Panc1 (cell line): ENCODE measurements around the gene IDUA.

Experiments used
- POLR2AphosphoS5 ChIP-seq: IDR thresholded peaks from 2 replicates; pipeline ENCODE4 v1.6.1; 2012; ENCODE audit warnings: mild to moderate bottlenecking, low read depth, low read length, moderate library complexity
- TCF7L2 ChIP-seq: IDR thresholded peaks from 2 replicates; pipeline ENCODE4 v1.6.1; 2011; ENCODE audit warnings: mild to moderate bottlenecking, low read depth, low read length, inconsistent platforms
- TF ChIP-seq, protein P1 (sequence below): fragments of 450-650 bp; IDR thresholded peaks from 2 replicates; pipeline ENCODE4 v1.5.1; 2017; ENCODE audit warnings: mild to moderate bottlenecking

DNA sequence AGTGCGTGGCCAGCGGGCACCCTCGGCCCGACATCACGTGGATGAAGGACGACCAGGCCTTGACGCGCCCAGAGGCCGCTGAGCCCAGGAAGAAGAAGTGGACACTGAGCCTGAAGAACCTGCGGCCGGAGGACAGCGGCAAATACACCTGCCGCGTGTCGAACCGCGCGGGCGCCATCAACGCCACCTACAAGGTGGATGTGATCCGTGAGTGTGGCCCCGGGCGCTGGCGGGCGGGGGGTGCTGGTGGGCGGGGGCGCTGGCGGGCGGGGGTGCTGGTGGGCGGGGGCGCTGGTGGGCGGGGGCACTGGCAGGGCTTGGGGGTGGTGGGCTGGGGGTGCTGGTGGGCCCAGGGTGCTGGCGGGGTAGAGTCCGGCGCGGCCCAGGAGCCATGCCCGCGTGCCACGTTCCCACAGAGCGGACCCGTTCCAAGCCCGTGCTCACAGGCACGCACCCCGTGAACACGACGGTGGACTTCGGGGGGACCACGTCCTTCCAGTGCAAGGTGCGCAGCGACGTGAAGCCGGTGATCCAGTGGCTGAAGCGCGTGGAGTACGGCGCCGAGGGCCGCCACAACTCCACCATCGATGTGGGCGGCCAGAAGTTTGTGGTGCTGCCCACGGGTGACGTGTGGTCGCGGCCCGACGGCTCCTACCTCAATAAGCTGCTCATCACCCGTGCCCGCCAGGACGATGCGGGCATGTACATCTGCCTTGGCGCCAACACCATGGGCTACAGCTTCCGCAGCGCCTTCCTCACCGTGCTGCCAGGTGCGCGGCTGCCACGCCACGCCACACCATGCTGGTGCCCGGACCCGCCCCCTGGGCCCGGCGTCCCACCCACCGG lies 37.3 kb downstream of the IDUA start:
- no peak for TF ChIP-seq POLR2AphosphoS5
- TF ChIP-seq TCF7L2 = no peak
- TF ChIP-seq, protein P1, sequence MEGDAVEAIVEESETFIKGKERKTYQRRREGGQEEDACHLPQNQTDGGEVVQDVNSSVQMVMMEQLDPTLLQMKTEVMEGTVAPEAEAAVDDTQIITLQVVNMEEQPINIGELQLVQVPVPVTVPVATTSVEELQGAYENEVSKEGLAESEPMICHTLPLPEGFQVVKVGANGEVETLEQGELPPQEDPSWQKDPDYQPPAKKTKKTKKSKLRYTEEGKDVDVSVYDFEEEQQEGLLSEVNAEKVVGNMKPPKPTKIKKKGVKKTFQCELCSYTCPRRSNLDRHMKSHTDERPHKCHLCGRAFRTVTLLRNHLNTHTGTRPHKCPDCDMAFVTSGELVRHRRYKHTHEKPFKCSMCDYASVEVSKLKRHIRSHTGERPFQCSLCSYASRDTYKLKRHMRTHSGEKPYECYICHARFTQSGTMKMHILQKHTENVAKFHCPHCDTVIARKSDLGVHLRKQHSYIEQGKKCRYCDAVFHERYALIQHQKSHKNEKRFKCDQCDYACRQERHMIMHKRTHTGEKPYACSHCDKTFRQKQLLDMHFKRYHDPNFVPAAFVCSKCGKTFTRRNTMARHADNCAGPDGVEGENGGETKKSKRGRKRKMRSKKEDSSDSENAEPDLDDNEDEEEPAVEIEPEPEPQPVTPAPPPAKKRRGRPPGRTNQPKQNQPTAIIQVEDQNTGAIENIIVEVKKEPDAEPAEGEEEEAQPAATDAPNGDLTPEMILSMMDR = no peak
